Smooth muscle cell (in vitro differentiated cells): ENCODE data around the gene PGAP3. TPM values are rescaled to one million over a fixed set of nuclear protein-coding genes. Genes with fewer than 3 reads are reported as not detected.

ENCODE experiments used
- DNase-seq: peaks from one replicate; lab custom pipeline; 2025; ENCODE audit not compliant: unreplicated experiment; lab: John Stamatoyannopoulos, UW
- H2AFZ ChIP-seq: fragments of 200-600 bp; sonication (generic); 2 replicates; pipeline ENCODE4 v1.6.0; 2016; ENCODE audit warnings: antibody characterized with exemption, low read depth, mild to moderate bottlenecking
- H3F3A ChIP-seq: fragments of 200-600 bp; sonication (generic); 2 replicates; pipeline ENCODE4 v1.6.0; 2017; ENCODE audit warnings: antibody characterized with exemption, low read depth
- H3K27ac ChIP-seq: fragments of 200-600 bp; sonication (generic); 2 replicates; pipeline ENCODE4 v1.5.1; 2016; ENCODE audit warnings: low read depth, mild to moderate bottlenecking
- H3K27me3 ChIP-seq: fragments of 200-600 bp; sonication (generic); 2 replicates; pipeline ENCODE4 v1.6.1; 2016; ENCODE audit warnings: low read depth, mild to moderate bottlenecking
- H3K36me3 ChIP-seq: fragments of 200-600 bp; sonication (generic); 2 replicates; pipeline ENCODE4 v1.5.1; 2016; ENCODE audit warnings: low read depth
- H3K4me1 ChIP-seq: fragments of 200-600 bp; sonication (generic); 2 replicates; pipeline ENCODE4 v1.5.1; 2016; ENCODE audit warnings: low read depth
- H3K4me2 ChIP-seq: fragments of 200-600 bp; sonication (generic); 2 replicates; pipeline ENCODE4 v1.6.0; 2016; ENCODE audit warnings: mild to moderate bottlenecking
- H3K4me3 ChIP-seq: fragments of 200-600 bp; sonication (generic); 2 replicates; pipeline ENCODE4 v1.5.1; 2016; ENCODE audit warnings: mild to moderate bottlenecking
- H3K79me2 ChIP-seq: fragments of 200-600 bp; sonication (generic); 2 replicates; pipeline ENCODE4 v1.6.0; 2016; ENCODE audit warnings: low read depth, mild to moderate bottlenecking
- H3K9ac ChIP-seq: fragments of 200-600 bp; sonication (generic); 2 replicates; pipeline ENCODE4 v1.6.0; 2016; ENCODE audit warnings: low read depth
- H3K9me3 ChIP-seq: fragments of 200-600 bp; sonication (generic); replicated peaks from 2 replicates; pipeline ENCODE4 v1.5.1; 2016; ENCODE audit warnings: low read depth
- H4K20me1 ChIP-seq: fragments of 200-600 bp; sonication (generic); 2 replicates; pipeline ENCODE4 v1.6.0; 2016; ENCODE audit warnings: low read depth
- CTCF ChIP-seq: fragments of 200-600 bp; sonication (generic); IDR thresholded peaks from 2 replicates; pipeline ENCODE4 v1.5.1; 2017; ENCODE audit warnings: borderline replicate concordance, mild to moderate bottlenecking, antibody characterized with exemption; ENCODE audit not compliant: insufficient read depth, poor library complexity, severe bottlenecking
- WGBS: methylation state at CpG from one replicate; pipeline ENCODE4 v1.1.7; 2016; ENCODE audit warnings: low lambda C conversion rate; 5-methylcytosine and 5-hydroxymethylcytosine counted together
- polyA plus RNA-seq: library from polyadenylated mRNA; unstranded; fragments of >200 nt; fragmentation: Nextera tagmentation; extraction: Ambion mirVana; gene quantifications from 2 replicates; pipeline ENCODE4 v1.2.1, GENCODE V29; 2016
- total RNA-seq: library from RNA; depleted of rRNA; stranded (reverse); fragments of >200 nt; gene quantifications from 2 replicates; pipeline ENCODE4 v1.2.3, GENCODE V29; 2014

PGAP3 gene
- total and polyA plus RNA-seq, 2 experiments from 2014 or later = 19.1 to 19.4 TPM

DNA sequence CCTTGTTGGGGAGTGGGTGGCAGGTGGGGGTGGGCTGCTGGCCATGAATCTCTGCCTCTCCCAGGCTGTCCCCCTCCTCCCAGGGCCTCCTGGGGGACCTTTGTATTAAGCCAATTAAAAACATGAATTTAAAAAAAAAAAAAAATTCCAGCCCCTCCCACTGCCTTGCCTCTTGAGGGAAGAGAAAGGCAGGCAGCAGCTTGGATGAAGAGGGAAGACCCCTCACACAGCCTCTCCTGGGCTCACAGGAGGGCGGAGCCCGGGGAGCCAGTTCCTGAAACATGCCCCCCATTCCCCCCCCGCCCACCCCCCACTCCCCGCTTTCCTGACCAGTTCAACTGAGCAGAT, 24.5 kb downstream of the PGAP3 start:
- no peak for TF ChIP-seq CTCF
- DNase-seq = no peak
- Histone ChIP-seq H3K9ac (no peak overlapping the region), H3K27ac (no peak overlapping the region), H3K4me3 (no peak overlapping the region), H3K36me3 (no peaks in the 10 kb centered on the region), H3K4me2 (peak overlapping the region; percentile 74), H3K4me1 (peaks cover 10% of the 10 kb centered on the region), H3K9me3 (no peaks in the 10 kb centered on the region), H4K20me1 (peaks cover 6% of the 10 kb centered on the region), H2AFZ (no peak overlapping the region), H3K27me3 (peaks cover 31% of the 10 kb centered on the region), H3F3A (no peaks in the 10 kb centered on the region), H3K79me2 (no peaks in the 10 kb centered on the region)
- 43% methylated on average over 4 of the region's 4 CpGs for WGBS

DNA sequence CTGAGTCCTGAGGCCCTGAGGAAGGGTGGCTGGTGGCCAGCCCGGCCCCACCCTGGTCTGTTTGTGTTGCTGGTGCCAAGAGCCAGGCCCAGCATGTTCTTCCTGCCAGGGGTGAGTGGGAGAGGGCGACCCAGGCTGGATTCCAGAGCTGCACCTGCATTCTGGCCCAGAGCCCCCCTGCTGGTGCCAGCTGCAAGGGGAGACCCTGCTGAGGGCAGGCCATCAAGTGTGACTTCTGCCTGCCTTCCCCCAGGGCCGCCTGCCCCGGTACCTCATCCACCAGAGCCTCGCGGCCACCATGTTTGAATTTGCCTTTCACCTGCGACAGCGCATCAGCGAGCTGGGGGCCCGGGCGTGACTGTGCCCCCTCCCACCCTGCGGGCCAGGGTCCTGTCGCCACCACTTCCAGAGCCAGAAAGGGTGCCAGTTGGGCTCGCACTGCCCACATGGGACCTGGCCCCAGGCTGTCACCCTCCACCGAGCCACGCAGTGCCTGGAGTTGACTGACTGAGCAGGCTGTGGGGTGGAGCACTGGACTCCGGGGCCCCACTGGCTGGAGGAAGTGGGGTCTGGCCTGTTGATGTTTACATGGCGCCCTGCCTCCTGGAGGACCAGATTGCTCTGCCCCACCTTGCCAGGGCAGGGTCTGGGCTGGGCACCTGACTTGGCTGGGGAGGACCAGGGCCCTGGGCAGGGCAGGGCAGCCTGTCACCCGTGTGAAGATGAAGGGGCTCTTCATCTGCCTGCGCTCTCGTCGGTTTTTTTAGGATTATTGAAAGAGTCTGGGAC, 25.1 kb downstream of the PGAP3 start:
- Histone ChIP-seq H3F3A (no peaks in the 10 kb centered on the region), H3K27me3 (peaks cover 25% of the 10 kb centered on the region), H3K9me3 (no peaks in the 10 kb centered on the region), H2AFZ (no peak overlapping the region), H3K4me3 (no peak overlapping the region), H3K4me2 (no peak overlapping the region), H3K79me2 (no peaks in the 10 kb centered on the region), H4K20me1 (peaks cover 6% of the 10 kb centered on the region), H3K36me3 (no peaks in the 10 kb centered on the region), H3K27ac (no peak overlapping the region), H3K9ac (no peak overlapping the region), H3K4me1 (peaks cover 5% of the 10 kb centered on the region)
- no peak for DNase-seq
- no peak for TF ChIP-seq CTCF
- 92% methylated on average over 22 of the region's 22 CpGs for WGBS

GRCh38 chr17:39661744-39662541, 25.9 kb downstream of the PGAP3 start:
- Histone ChIP-seq H3K9me3 (no peaks in the 10 kb centered on the region), H3K79me2 (no peaks in the 10 kb centered on the region), H2AFZ (no peak overlapping the region), H3K4me3 (no peak overlapping the region), H3K9ac (no peak overlapping the region), H3K27me3 (peaks cover 17% of the 10 kb centered on the region), H3F3A (no peaks in the 10 kb centered on the region), H3K4me2 (no peak overlapping the region), H3K27ac (no peak overlapping the region), H3K4me1 (no peaks in the 10 kb centered on the region), H3K36me3 (no peaks in the 10 kb centered on the region), H4K20me1 (peaks cover 6% of the 10 kb centered on the region)
- DNase-seq = no peak
- no peak for TF ChIP-seq CTCF
- WGBS = 94% methylated on average over 8 of the region's 8 CpGs
